ENCODE results near the gene AGER.
"Not testable (repeated sequence)": the region's sequence is repeated elsewhere in the genome, so short reads cannot be mapped to it uniquely, and the experiment has no call there.

The AGER gene

GRCh38 chr6:32184084-32184640, at the start of gene AGER:
AGER (minus strand) TSS chr6:32184253; CDS start chr6:32184222, 31 bp downstream.
- no peak for DNase-seq (ENCODE audit: low spot score)

- DNase-seq (ENCODE audit: low spot score): no peak
These were observed 42.4 kb upstream of the AGER start for GRCh38 chr6:32226434-32226833.

- no peak for DNase-seq (ENCODE audit: low spot score)
These were observed 40.6 kb upstream of the AGER start for GRCh38 chr6:32224696-32225095.

GRCh38 chr6:32223258-32224235, 39.5 kb upstream of the AGER start, which contains the start of gene NOTCH4:
NOTCH4 (minus strand) TSS chr6:32224067; CDS start chr6:32223928, 139 bp downstream.
- DNase-seq (ENCODE audit: low spot score): no peak

- no peak for DNase-seq (ENCODE audit: low spot score)
These were observed 38.5 kb upstream of the AGER start for GRCh38 chr6:32222333-32223230.

GRCh38 chr6:32220021-32220420, 36.0 kb upstream of the AGER start:
- DNase-seq (ENCODE audit: low spot score): no peak

- DNase-seq (ENCODE audit: low spot score): no peak
These were observed 34.1 kb upstream of the AGER start for GRCh38 chr6:32218167-32218566.

- DNase-seq (ENCODE audit: low spot score): no peak
These were observed 32.9 kb upstream of the AGER start for GRCh38 chr6:32216998-32217397.

GRCh38 chr6:32216285-32216684, 32.2 kb upstream of the AGER start:
- DNase-seq (ENCODE audit: low spot score): no peak

- DNase-seq (ENCODE audit: low spot score): no peak
These were observed 31.6 kb upstream of the AGER start for GRCh38 chr6:32215617-32216016.

- no peak for DNase-seq (ENCODE audit: low spot score)
These were observed 30.1 kb upstream of the AGER start for GRCh38 chr6:32214126-32214525.

- no peak for DNase-seq (ENCODE audit: low spot score)
These were observed 29.6 kb upstream of the AGER start for GRCh38 chr6:32213649-32214048.

GRCh38 chr6:32212076-32212760, 28.2 kb upstream of the AGER start:
- DNase-seq (ENCODE audit: low spot score): no peak

- not testable (repeated sequence) for DNase-seq (ENCODE audit: low spot score)
These were observed 27.4 kb upstream of the AGER start for GRCh38 chr6:32211432-32211831.

- DNase-seq (ENCODE audit: low spot score): no peak
These were observed 26.1 kb upstream of the AGER start for GRCh38 chr6:32210191-32210601.

- no peak for DNase-seq (ENCODE audit: low spot score)
These were observed 24.9 kb upstream of the AGER start for GRCh38 chr6:32208996-32209395.

- DNase-seq (ENCODE audit: low spot score): no peak
These were observed 20.2 kb upstream of the AGER start for GRCh38 chr6:32204268-32204715.

GRCh38 chr6:32203426-32204267, 19.6 kb upstream of the AGER start:
- no peak for DNase-seq (ENCODE audit: low spot score)

- no peak for DNase-seq (ENCODE audit: low spot score)
These were observed 18.1 kb upstream of the AGER start for GRCh38 chr6:32202186-32202585.

- DNase-seq (ENCODE audit: low spot score): no peak
These were observed 16.8 kb upstream of the AGER start for GRCh38 chr6:32200711-32201475.
